ENCODE measurements around the gene RARRES2. TPM values are rescaled to one million over a fixed set of nuclear protein-coding genes. Genes with fewer than 3 reads are reported as not detected.
A peak's percentile ranks its signal among the peaks of the same experiment; 100 is the strongest.

Gene RARRES2
- total RNA-seq, 1 experiment from 2014 or later: not detected

- no TSS peak for BruUV-seq (replicated peaks)
- CTCF ChIA-PET: no interaction called here
- intact Hi-C loops (cut with micrococcal nuclease; ENCODE audit: unreplicated experiment): no loop called here
These were observed 31.0 kb upstream of the RARRES2 start for GRCh38 chr7:150372271-150373048.

GRCh38 chr7:150371996-150372270 is 30.5 kb upstream of the RARRES2 start:
- H3K4me1 ChIP-seq (replicated peaks; ENCODE audit: insufficient read depth): peaks cover 28% of the 10 kb centered on the region
- H3F3A ChIP-seq (ENCODE audit: insufficient read depth, low read depth): peaks cover 56% of the 10 kb centered on the region
- no peak for DNase-seq
- H3K4me2 ChIP-seq: no peak overlapping the region
- ChIA-PET CTCF (interaction anchor here (0.6 kb wide), 1 partner anchor 28 kb away, joined by 6 read pairs; no protein-coding TSS in a partner anchor), POLR2A (ENCODE audit: unreplicated experiment) (no interaction called here)
- no peak overlapping the region for H3K4me3 ChIP-seq
- H4K20me1 ChIP-seq (ENCODE audit: insufficient read depth): peaks cover 34% of the 10 kb centered on the region
- H3K36me3 ChIP-seq (ENCODE audit: low read depth): peaks cover 23% of the 10 kb centered on the region
- H3K79me2 ChIP-seq (ENCODE audit: low read depth): peaks cover 55% of the 10 kb centered on the region
- H3K9me3 ChIP-seq (ENCODE audit: insufficient read depth, low read depth): no peaks in the 10 kb centered on the region
- intact Hi-C loops (cut with micrococcal nuclease; ENCODE audit: unreplicated experiment): no loop called here
- TF ChIP-seq CTCF (conservative IDR thresholded peaks at IDR 0.05) (no peak), EZH2 (IDR thresholded peaks at IDR 0.05; ENCODE audit: low read depth) (no peak)
- BruUV-seq (replicated peaks): no TSS peak
- no peaks in the 10 kb centered on the region for H3K9me2 ChIP-seq (ENCODE audit: insufficient read depth)
- H2AFZ ChIP-seq: no peak overlapping the region
- H3K27ac ChIP-seq: no peak overlapping the region
- no peaks in the 10 kb centered on the region for H3K27me3 ChIP-seq (ENCODE audit: insufficient read depth, low read depth)

More at GRCh38 chr7:150372271-150373048, 31.0 kb upstream of the RARRES2 start:
- H3K79me2 ChIP-seq (ENCODE audit: low read depth): peaks cover 55% of the 10 kb centered on the region
- no peak overlapping the region for H3K4me2 ChIP-seq
- peaks cover 56% of the 10 kb centered on the region for H3F3A ChIP-seq (ENCODE audit: insufficient read depth, low read depth)
- no peak overlapping the region for H2AFZ ChIP-seq
- no peak overlapping the region for H3K27ac ChIP-seq
- POLR2A ChIA-PET (ENCODE audit: unreplicated experiment): no interaction called here
- peaks cover 34% of the 10 kb centered on the region for H4K20me1 ChIP-seq (ENCODE audit: insufficient read depth)
- H3K9me2 ChIP-seq (ENCODE audit: insufficient read depth): no peaks in the 10 kb centered on the region
- H3K4me3 ChIP-seq: no peak overlapping the region
- H3K4me1 ChIP-seq (replicated peaks; ENCODE audit: insufficient read depth): peaks cover 24% of the 10 kb centered on the region
- TF ChIP-seq CTCF (conservative IDR thresholded peaks at IDR 0.05) (no peak), EZH2 (IDR thresholded peaks at IDR 0.05; ENCODE audit: low read depth) (no peak)
- H3K36me3 ChIP-seq (ENCODE audit: low read depth): peaks cover 23% of the 10 kb centered on the region
- no peaks in the 10 kb centered on the region for H3K9me3 ChIP-seq (ENCODE audit: insufficient read depth, low read depth)
- no peak for DNase-seq
- H3K27me3 ChIP-seq (ENCODE audit: insufficient read depth, low read depth): no peaks in the 10 kb centered on the region

- no peak for TF ChIP-seq CTCF (conservative IDR thresholded peaks at IDR 0.05)
- Histone ChIP-seq H3K9me3 (ENCODE audit: insufficient read depth, low read depth) (no peaks in the 10 kb centered on the region), H3K79me2 (ENCODE audit: low read depth) (peaks cover 55% of the 10 kb centered on the region), H3K36me3 (ENCODE audit: low read depth) (peaks cover 23% of the 10 kb centered on the region), H4K20me1 (ENCODE audit: insufficient read depth) (peaks cover 34% of the 10 kb centered on the region), H3K4me3 (no peak overlapping the region), H2AFZ (no peak overlapping the region), H3K27me3 (ENCODE audit: insufficient read depth, low read depth) (no peaks in the 10 kb centered on the region), H3F3A (ENCODE audit: insufficient read depth, low read depth) (peaks cover 51% of the 10 kb centered on the region), H3K4me2 (peak overlapping the region; percentile 100; the same call in 1 of the 2 replicates), H3K9me2 (ENCODE audit: insufficient read depth) (no peaks in the 10 kb centered on the region), H3K4me1 (replicated peaks; ENCODE audit: insufficient read depth) (peaks cover 31% of the 10 kb centered on the region), H3K27ac (no peak overlapping the region)
- ChIA-PET CTCF (interaction anchor here (0.6 kb wide), 1 partner anchor 29 kb away, joined by 6 read pairs; no protein-coding TSS in a partner anchor), POLR2A (ENCODE audit: unreplicated experiment) (no interaction called here)
- intact Hi-C loops (cut with micrococcal nuclease; ENCODE audit: unreplicated experiment): no loop called here
- BruUV-seq (replicated peaks): no TSS peak
- DNase-seq: no peak
These were observed 29.9 kb upstream of the RARRES2 start for GRCh38 chr7:150371131-150371995.

Measured in PC-9 (cell line).